T-helper 1 cell treated with Interleukin-12 subunit alpha and Interleukin-12 subunit beta and Interleukin-4 antibody, amounts not matched to agents 30 ng/mL and 1 ng/mL, for 36 hours (primary cell): ENCODE measurements around the gene PSMD8. TPM values are rescaled to one million over a fixed set of nuclear protein-coding genes. Genes with fewer than 3 reads are reported as not detected.
"Not testable (repeated sequence)": the region's sequence is repeated elsewhere in the genome, so short reads cannot be mapped to it uniquely, and the experiment has no call there.

ENCODE experiments used
- intact Hi-C: fragments of 100-400 bp; cut with micrococcal nuclease; formaldehyde crosslinking; loops from one replicate; pipeline ENCODE4 v1.15.1; 2024
- total RNA-seq: library from RNA; stranded (reverse); gene quantifications from 2 replicates; pipeline ENCODE4 v1.2.3, GENCODE V29; 2022

PSMD8 gene
- total RNA-seq, 1 donor from 2014 or later = 208 TPM

- intact Hi-C loops = not testable (repeated sequence)
These were observed 52.8 kb downstream of the PSMD8 start for GRCh38 chr19:38427035-38427677.

- intact Hi-C loops = no loop called here
These were observed 54.9 kb downstream of the PSMD8 start for GRCh38 chr19:38429055-38429810.

GRCh38 chr19:38429811-38430156 is 55.4 kb downstream of the PSMD8 start:
- intact Hi-C loops = no loop called here

GRCh38 chr19:38430931-38431330 is 56.6 kb downstream of the PSMD8 start:
- intact Hi-C loops = no loop called here

- intact Hi-C loops = no loop called here
These were observed 58.9 kb downstream of the PSMD8 start, which contains the start of gene RYR1 for GRCh38 chr19:38433268-38433733. Gene RYR1 (plus strand): TSS chr19:38433691. CDS start chr19:38433830, 139 bp downstream.

Other genes starting within 250 kb of the PSMD8 start
- gene DPF1, start 150.3 kb upstream of the PSMD8 start, total RNA-seq = 0.41 and 1.3 TPM in 2 replicates
- gene PPP1R14A, start 118.2 kb upstream of the PSMD8 start, total RNA-seq = 66.1 and 70.6 TPM in 2 replicates
- 75.5 and 82.3 TPM in 2 replicates for gene SPINT2, start 110.0 kb upstream of the PSMD8 start, total RNA-seq
- 0.51 and 0.86 TPM in 2 replicates for gene C19orf33, start 70.3 kb upstream of the PSMD8 start, total RNA-seq
- 87.4 and 96.2 TPM in 2 replicates for gene YIF1B, start 58.6 kb upstream of the PSMD8 start, total RNA-seq
- gene KCNK6, start 54.7 kb upstream of the PSMD8 start, total RNA-seq = 21.6 and 22.1 TPM in 2 replicates
- gene CATSPERG, start 38.7 kb upstream of the PSMD8 start, total RNA-seq = 7.2 and 7.6 TPM in 2 replicates
- gene GGN, start 13.5 kb downstream of the PSMD8 start, total RNA-seq = 0.27 TPM in 1 of 2 replicates, not detected in the other
- 2.0 and 2.1 TPM in 2 replicates for gene SPRED3, start 14.1 kb downstream of the PSMD8 start, total RNA-seq
- 33.2 and 35.0 TPM in 2 replicates for gene FAM98C, start 28.5 kb downstream of the PSMD8 start, total RNA-seq
- gene RASGRP4, start 51.6 kb downstream of the PSMD8 start, total RNA-seq = 0.51 and 0.86 TPM in 2 replicates
- 2.3 and 2.9 TPM in 2 replicates for gene RYR1, start 59.1 kb downstream of the PSMD8 start, total RNA-seq
- gene MAP4K1, start 243.4 kb downstream of the PSMD8 start, total RNA-seq = 307 and 314 TPM in 2 replicates
- gene EIF3K, start 244.6 kb downstream of the PSMD8 start, total RNA-seq = 313 and 314 TPM in 2 replicates